ENCODE data around the gene CLCN6. TPM values are rescaled to one million over a fixed set of nuclear protein-coding genes. Genes with fewer than 3 reads are reported as not detected.

CLCN6 gene
- total and polyA plus RNA-seq, 2 of the 8 experiments (the other 6 are each of a cell fraction or from before 2014, with no cell fraction given): 15.7 to 26.0 TPM

DNA sequence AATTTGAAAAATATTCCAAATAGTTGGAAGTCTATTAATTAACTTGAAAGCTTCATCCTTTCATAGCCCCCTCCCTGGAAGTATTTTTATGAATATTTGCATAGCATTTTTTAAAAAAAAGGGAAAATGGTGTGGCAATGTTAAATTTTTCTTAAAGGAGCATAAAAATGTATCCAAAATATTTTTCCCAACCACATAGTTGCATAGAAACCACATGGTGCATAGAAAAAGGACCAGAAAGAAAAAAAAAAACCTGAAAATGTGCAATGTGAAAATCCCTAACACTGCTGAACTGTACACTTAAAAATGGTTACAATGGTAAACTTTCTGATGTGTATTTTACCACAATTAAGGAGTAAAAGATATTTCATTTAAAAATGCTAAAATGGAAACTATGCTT lies 36.0 kb upstream of the CLCN6 start (continued):
- TF ChIP-seq, protein P1, sequence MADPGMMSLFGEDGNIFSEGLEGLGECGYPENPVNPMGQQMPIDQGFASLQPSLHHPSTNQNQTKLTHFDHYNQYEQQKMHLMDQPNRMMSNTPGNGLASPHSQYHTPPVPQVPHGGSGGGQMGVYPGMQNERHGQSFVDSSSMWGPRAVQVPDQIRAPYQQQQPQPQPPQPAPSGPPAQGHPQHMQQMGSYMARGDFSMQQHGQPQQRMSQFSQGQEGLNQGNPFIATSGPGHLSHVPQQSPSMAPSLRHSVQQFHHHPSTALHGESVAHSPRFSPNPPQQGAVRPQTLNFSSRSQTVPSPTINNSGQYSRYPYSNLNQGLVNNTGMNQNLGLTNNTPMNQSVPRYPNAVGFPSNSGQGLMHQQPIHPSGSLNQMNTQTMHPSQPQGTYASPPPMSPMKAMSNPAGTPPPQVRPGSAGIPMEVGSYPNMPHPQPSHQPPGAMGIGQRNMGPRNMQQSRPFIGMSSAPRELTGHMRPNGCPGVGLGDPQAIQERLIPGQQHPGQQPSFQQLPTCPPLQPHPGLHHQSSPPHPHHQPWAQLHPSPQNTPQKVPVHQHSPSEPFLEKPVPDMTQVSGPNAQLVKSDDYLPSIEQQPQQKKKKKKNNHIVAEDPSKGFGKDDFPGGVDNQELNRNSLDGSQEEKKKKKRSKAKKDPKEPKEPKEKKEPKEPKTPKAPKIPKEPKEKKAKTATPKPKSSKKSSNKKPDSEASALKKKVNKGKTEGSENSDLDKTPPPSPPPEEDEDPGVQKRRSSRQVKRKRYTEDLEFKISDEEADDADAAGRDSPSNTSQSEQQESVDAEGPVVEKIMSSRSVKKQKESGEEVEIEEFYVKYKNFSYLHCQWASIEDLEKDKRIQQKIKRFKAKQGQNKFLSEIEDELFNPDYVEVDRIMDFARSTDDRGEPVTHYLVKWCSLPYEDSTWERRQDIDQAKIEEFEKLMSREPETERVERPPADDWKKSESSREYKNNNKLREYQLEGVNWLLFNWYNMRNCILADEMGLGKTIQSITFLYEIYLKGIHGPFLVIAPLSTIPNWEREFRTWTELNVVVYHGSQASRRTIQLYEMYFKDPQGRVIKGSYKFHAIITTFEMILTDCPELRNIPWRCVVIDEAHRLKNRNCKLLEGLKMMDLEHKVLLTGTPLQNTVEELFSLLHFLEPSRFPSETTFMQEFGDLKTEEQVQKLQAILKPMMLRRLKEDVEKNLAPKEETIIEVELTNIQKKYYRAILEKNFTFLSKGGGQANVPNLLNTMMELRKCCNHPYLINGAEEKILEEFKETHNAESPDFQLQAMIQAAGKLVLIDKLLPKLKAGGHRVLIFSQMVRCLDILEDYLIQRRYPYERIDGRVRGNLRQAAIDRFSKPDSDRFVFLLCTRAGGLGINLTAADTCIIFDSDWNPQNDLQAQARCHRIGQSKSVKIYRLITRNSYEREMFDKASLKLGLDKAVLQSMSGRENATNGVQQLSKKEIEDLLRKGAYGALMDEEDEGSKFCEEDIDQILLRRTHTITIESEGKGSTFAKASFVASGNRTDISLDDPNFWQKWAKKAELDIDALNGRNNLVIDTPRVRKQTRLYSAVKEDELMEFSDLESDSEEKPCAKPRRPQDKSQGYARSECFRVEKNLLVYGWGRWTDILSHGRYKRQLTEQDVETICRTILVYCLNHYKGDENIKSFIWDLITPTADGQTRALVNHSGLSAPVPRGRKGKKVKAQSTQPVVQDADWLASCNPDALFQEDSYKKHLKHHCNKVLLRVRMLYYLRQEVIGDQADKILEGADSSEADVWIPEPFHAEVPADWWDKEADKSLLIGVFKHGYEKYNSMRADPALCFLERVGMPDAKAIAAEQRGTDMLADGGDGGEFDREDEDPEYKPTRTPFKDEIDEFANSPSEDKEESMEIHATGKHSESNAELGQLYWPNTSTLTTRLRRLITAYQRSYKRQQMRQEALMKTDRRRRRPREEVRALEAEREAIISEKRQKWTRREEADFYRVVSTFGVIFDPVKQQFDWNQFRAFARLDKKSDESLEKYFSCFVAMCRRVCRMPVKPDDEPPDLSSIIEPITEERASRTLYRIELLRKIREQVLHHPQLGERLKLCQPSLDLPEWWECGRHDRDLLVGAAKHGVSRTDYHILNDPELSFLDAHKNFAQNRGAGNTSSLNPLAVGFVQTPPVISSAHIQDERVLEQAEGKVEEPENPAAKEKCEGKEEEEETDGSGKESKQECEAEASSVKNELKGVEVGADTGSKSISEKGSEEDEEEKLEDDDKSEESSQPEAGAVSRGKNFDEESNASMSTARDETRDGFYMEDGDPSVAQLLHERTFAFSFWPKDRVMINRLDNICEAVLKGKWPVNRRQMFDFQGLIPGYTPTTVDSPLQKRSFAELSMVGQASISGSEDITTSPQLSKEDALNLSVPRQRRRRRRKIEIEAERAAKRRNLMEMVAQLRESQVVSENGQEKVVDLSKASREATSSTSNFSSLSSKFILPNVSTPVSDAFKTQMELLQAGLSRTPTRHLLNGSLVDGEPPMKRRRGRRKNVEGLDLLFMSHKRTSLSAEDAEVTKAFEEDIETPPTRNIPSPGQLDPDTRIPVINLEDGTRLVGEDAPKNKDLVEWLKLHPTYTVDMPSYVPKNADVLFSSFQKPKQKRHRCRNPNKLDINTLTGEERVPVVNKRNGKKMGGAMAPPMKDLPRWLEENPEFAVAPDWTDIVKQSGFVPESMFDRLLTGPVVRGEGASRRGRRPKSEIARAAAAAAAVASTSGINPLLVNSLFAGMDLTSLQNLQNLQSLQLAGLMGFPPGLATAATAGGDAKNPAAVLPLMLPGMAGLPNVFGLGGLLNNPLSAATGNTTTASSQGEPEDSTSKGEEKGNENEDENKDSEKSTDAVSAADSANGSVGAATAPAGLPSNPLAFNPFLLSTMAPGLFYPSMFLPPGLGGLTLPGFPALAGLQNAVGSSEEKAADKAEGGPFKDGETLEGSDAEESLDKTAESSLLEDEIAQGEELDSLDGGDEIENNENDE (IDR thresholded peaks at IDR 0.05; ENCODE audit: insufficient replicate concordance, low read length): no peak
- TF ChIP-seq SRF (IDR thresholded peaks at IDR 0.05; ENCODE audit: low read depth, low read length) (no peak), BACH1 (IDR thresholded peaks at IDR 0.05; ENCODE audit: low read length) (no peak)
